ENCODE data around the gene SPG21.
"Not testable (repeated sequence)": the region's sequence is repeated elsewhere in the genome, so short reads cannot be mapped to it uniquely, and the experiment has no call there.

Gene SPG21

GRCh38 chr15:65029736-65030208 lies 40.1 kb upstream of the SPG21 start:
- no peak for TF ChIP-seq CTCF (IDR thresholded peaks at IDR 0.05; ENCODE audit: low read depth, low read length)
- DNase-seq (ENCODE audit: extremely low read depth, low read depth) = no peak

- no peak; the same call in 1 of the 2 replicates for TF ChIP-seq CTCF (IDR thresholded peaks at IDR 0.05; ENCODE audit: low read depth, low read length)
- DNase-seq (ENCODE audit: extremely low read depth, low read depth) = no peak
These were observed 39.4 kb upstream of the SPG21 start, which contains the start of gene MTFMT for GRCh38 chr15:65028921-65029735. Gene MTFMT, minus strand, starts transcription at chr15:65029639. Its CDS starts 26 bp downstream, at chr15:65029613.

- DNase-seq (ENCODE audit: extremely low read depth, low read depth) = no peak
- no peak for TF ChIP-seq CTCF (IDR thresholded peaks at IDR 0.05; ENCODE audit: low read depth, low read length)
These were observed 38.6 kb upstream of the SPG21 start for GRCh38 chr15:65028338-65028737.

- no peak for DNase-seq (ENCODE audit: extremely low read depth, low read depth)
These were observed 37.9 kb upstream of the SPG21 start for GRCh38 chr15:65027593-65027992.

GRCh38 chr15:65026756-65027155 lies 37.0 kb upstream of the SPG21 start:
- DNase-seq (ENCODE audit: extremely low read depth, low read depth) = no peak
- TF ChIP-seq CTCF (IDR thresholded peaks at IDR 0.05; ENCODE audit: low read depth, low read length) = no peak

More at GRCh38 chr15:65027593-65027992, 37.9 kb upstream of the SPG21 start:
- no peak for TF ChIP-seq CTCF (IDR thresholded peaks at IDR 0.05; ENCODE audit: low read depth, low read length)

- no peak for TF ChIP-seq CTCF (IDR thresholded peaks at IDR 0.05; ENCODE audit: low read depth, low read length)
- DNase-seq (ENCODE audit: extremely low read depth, low read depth) = no peak
These were observed 31.8 kb upstream of the SPG21 start for GRCh38 chr15:65021488-65021887.

GRCh38 chr15:65020419-65020818 lies 30.7 kb upstream of the SPG21 start:
- no peak for TF ChIP-seq CTCF (IDR thresholded peaks at IDR 0.05; ENCODE audit: low read depth, low read length)
- no peak for DNase-seq (ENCODE audit: extremely low read depth, low read depth)

GRCh38 chr15:65011198-65011597 lies 21.5 kb upstream of the SPG21 start:
- not testable (repeated sequence) for DNase-seq (ENCODE audit: extremely low read depth, low read depth)

Data from AG09319 (cell line).